Effector memory CD8-positive, alpha-beta T cell (primary cell): Measurements from ENCODE around the gene LAMB4.

Experiments used
- ATAC-seq: fragments of 150-1000 bp; cut with Tn5 transposase; replicated peaks from 2 replicates; pipeline ENCODE4 v1.10.0; 2021; ENCODE audit warnings: mild to moderate bottlenecking, moderate library complexity
- DNase-seq, 3 experiments: peaks; one replicate each; pipeline ENCODE4 v3.0.0; 2021
- H3K27ac Mint-ChIP-seq, 2 donors: one replicate each; pipeline ENCODE4 v1.8.0; 2022; ENCODE audit warnings: mild to moderate bottlenecking in 2 of 2, mixed read lengths in 2 of 2, moderate library complexity in 2 of 2
- H3K27me3 Mint-ChIP-seq, 2 donors: one replicate each; pipeline ENCODE4 v1.8.0; 2022; ENCODE audit warnings: mixed read lengths in 2 of 2
- H3K36me3 Mint-ChIP-seq: one replicate; pipeline ENCODE4 v1.8.0; 2022; ENCODE audit warnings: mild to moderate bottlenecking, moderate library complexity, mixed read lengths; ENCODE audit not compliant: insufficient read depth
- H3K4me1 Mint-ChIP-seq, 2 donors: one replicate each; pipeline ENCODE4 v1.8.0; 2022; ENCODE audit warnings: low read depth in 2 of 2, mixed read lengths in 2 of 2
- H3K4me3 Mint-ChIP-seq, 2 donors: one replicate each; pipeline ENCODE4 v1.8.0; 2022; ENCODE audit warnings: mild to moderate bottlenecking in 2 of 2, mixed read lengths in 2 of 2, moderate library complexity in 2 of 2
- H3K9me3 Mint-ChIP-seq, 2 donors: one replicate each; pipeline ENCODE4 v1.8.0; 2022; ENCODE audit warnings: mixed read lengths in 2 of 2

LAMB4 gene

DNA sequence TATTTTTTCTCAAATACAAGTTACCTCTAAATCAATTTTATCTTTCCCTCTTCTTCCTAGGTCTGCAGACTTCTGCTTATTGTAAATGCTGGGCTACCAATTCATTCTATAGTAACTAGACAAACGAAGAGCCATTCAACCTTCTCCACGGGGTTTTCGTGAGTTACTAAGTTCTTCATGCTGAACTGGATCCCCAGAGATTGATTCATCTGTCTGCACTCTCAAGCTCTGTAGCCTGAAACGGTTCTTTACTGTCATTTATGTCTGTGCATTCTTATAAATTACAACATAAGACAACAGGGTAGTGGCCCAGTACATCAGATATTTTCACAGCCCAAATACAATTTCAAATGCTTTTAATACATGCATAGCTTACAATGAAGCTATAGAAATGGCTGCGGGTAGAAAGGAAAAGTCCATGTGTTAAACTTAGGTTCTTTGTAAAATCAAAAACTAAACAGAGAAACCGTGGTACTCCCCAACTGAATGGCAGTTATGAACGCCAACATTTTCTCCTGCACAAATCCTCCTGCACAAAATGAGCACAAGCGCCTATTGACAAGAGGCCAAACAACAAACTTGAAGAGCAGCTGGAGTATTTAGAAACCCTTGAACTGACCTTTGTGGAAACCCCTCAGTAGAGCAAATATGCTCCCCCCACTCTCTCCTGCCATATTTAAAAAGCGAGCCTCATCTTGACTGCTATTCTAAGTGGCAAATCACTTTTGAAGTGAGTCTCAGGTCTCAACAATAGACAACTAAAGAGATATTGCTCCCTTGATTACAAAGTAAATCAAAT is 147.9 kb downstream of the LAMB4 start:
- H3K4me1 Mint-ChIP-seq: no peaks in the 10 kb centered on the region
- H3K27ac Mint-ChIP-seq: no peak overlapping the region
- H3K27me3 Mint-ChIP-seq: peaks cover 23 to 31% of the 10 kb centered on the region in 2 donors
- no peaks in the 10 kb centered on the region for H3K9me3 Mint-ChIP-seq
- no peak overlapping the region for H3K4me3 Mint-ChIP-seq
- no peaks in the 10 kb centered on the region for H3K36me3 Mint-ChIP-seq
- ATAC-seq: no peak
- DNase-seq: no peak

GRCh38 chr7:107981466-107981865 is 148.7 kb downstream of the LAMB4 start:
- no peaks in the 10 kb centered on the region for H3K36me3 Mint-ChIP-seq

DNA sequence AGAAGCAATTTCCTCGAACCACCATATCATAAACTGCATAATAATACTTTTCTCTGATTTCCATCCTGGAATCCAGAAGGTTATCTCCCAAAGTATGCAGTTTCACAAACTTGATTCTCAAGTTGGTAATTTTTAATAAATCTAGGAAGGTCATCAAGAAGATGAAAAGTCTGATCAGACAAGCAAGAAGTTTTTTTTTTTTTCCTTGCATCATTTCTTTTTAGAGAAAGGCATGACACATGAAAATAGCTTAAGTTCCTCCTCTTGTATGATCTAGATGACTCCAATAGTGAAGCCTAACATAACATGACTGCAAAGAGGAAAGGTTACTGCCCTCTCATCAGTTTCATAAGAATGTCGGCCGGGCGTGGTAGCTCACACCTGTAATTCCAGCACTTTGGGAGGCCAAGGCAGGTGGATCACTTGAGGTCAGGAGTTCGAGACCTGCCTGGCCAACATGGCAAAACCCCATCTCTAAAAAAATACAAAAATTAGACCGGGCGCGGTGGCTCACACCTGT is 149.4 kb downstream of the LAMB4 start:
- no peaks in the 10 kb centered on the region for H3K9me3 Mint-ChIP-seq
- DNase-seq: no peak
- no peak for ATAC-seq
- H3K27ac Mint-ChIP-seq: no peak overlapping the region
- H3K4me3 Mint-ChIP-seq: no peak overlapping the region
- H3K4me1 Mint-ChIP-seq: no peaks in the 10 kb centered on the region
- no peaks in the 10 kb centered on the region for H3K36me3 Mint-ChIP-seq
- H3K27me3 Mint-ChIP-seq: peaks cover 28% of the 10 kb centered on the region in 2 donors

More at GRCh38 chr7:107981466-107981865, 148.7 kb downstream of the LAMB4 start:
- H3K27ac Mint-ChIP-seq: no peak overlapping the region
- H3K4me3 Mint-ChIP-seq: no peak overlapping the region
- no peaks in the 10 kb centered on the region for H3K4me1 Mint-ChIP-seq
- no peak for ATAC-seq
- H3K27me3 Mint-ChIP-seq: peaks cover 23 to 29% of the 10 kb centered on the region in 2 donors
- H3K9me3 Mint-ChIP-seq: no peaks in the 10 kb centered on the region
- DNase-seq: no peak

- ATAC-seq: no peak
Measured at GRCh38 chr7:107980171-107980570, 150.0 kb downstream of the LAMB4 start.

DNA sequence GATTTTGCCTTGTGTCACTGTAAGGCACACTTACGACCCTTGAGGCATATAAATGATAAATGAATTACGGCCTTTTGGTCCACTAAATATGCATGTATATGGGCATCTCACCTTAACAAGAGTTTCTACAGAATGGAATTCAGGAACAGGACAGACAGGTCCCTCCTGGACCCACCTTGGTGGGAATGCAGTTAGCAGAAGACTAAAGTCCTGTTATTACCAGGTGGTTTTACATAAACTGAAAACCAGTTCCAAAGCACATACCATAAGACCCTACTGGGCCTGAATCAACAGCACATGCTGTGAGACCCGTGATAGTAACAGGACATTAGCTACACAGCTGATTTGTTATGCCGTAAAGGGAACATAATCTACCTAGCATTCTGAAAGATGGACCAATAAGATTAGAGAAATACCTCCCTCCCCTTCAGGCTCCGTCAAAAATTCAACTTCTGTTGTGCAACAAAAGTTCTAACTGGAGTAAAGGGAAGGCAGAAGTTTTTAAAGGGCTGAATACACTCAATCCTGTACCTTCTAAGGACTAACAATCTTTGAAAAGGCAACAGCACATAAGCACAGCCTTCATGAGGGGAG is 151.2 kb downstream of the LAMB4 start:
- H3K4me3 Mint-ChIP-seq: no peak overlapping the region
- DNase-seq (no peak), ATAC-seq (no peak)
- no peaks in the 10 kb centered on the region for H3K4me1 Mint-ChIP-seq
- peaks cover 19 to 35% of the 10 kb centered on the region in 2 donors for H3K27me3 Mint-ChIP-seq
- H3K9me3 Mint-ChIP-seq: no peaks in the 10 kb centered on the region
- H3K36me3 Mint-ChIP-seq: no peaks in the 10 kb centered on the region
- no peak overlapping the region for H3K27ac Mint-ChIP-seq

More at GRCh38 chr7:107980171-107980570, 150.0 kb downstream of the LAMB4 start:
- no peak for DNase-seq
- Mint-ChIP-seq H3K9me3 (no peaks in the 10 kb centered on the region), H3K4me1 (no peaks in the 10 kb centered on the region), H3K27ac (no peak overlapping the region), H3K36me3 (no peaks in the 10 kb centered on the region), H3K27me3 (peaks cover 27 to 33% of the 10 kb centered on the region in 2 donors), H3K4me3 (no peak overlapping the region)

GRCh38 chr7:107977048-107977447 is 153.1 kb downstream of the LAMB4 start:
- ATAC-seq: no peak
- Mint-ChIP-seq H3K27ac (no peak overlapping the region), H3K27me3 (peaks cover 24 to 35% of the 10 kb centered on the region in 2 donors), H3K36me3 (no peaks in the 10 kb centered on the region), H3K4me1 (no peaks in the 10 kb centered on the region), H3K4me3 (no peak overlapping the region), H3K9me3 (no peaks in the 10 kb centered on the region)
- DNase-seq: no peak

- no peak overlapping the region for H3K4me3 Mint-ChIP-seq
Measured at GRCh38 chr7:107976620-107977019, 153.5 kb downstream of the LAMB4 start.

GRCh38 chr7:107975394-107976013 is 154.7 kb downstream of the LAMB4 start:
- Mint-ChIP-seq H3K36me3 (no peaks in the 10 kb centered on the region), H3K4me3 (no peak overlapping the region), H3K4me1 (no peaks in the 10 kb centered on the region), H3K27ac (no peak overlapping the region), H3K27me3 (peaks cover 30 to 35% of the 10 kb centered on the region in 2 donors), H3K9me3 (no peaks in the 10 kb centered on the region)
- DNase-seq (no peak), ATAC-seq (no peak)

More at GRCh38 chr7:107976620-107977019, 153.5 kb downstream of the LAMB4 start:
- no peak overlapping the region for H3K27ac Mint-ChIP-seq
- H3K9me3 Mint-ChIP-seq: no peaks in the 10 kb centered on the region
- no peaks in the 10 kb centered on the region for H3K4me1 Mint-ChIP-seq
- ATAC-seq (no peak), DNase-seq (no peak)
- no peaks in the 10 kb centered on the region for H3K36me3 Mint-ChIP-seq
- H3K27me3 Mint-ChIP-seq: peaks cover 26 to 35% of the 10 kb centered on the region in 2 donors

- Mint-ChIP-seq H3K27ac (no peak overlapping the region), H3K27me3 (peaks cover 35 to 36% of the 10 kb centered on the region in 2 donors), H3K9me3 (no peaks in the 10 kb centered on the region), H3K4me3 (no peak overlapping the region), H3K36me3 (no peaks in the 10 kb centered on the region), H3K4me1 (no peaks in the 10 kb centered on the region)
- DNase-seq (no peak), ATAC-seq (no peak)
Measured at GRCh38 chr7:107973861-107974260, 156.3 kb downstream of the LAMB4 start.
